H7 (cell line): ENCODE data around the gene SBDS. TPM values are rescaled to one million over a fixed set of nuclear protein-coding genes. Genes with fewer than 3 reads are reported as not detected.
"Not testable (repeated sequence)": the region's sequence is repeated elsewhere in the genome, so short reads cannot be mapped to it uniquely, and the experiment has no call there.

ENCODE experiments used
- DNase-seq: peaks from one replicate; pipeline ENCODE4 v3.0.0; 2012
- H3K27me3 ChIP-seq: 2 replicates; pipeline ENCODE4 v1.6.0; 2011; ENCODE audit warnings: mild to moderate bottlenecking, low read length; ENCODE audit not compliant: control insufficient read depth, insufficient read depth
- H3K36me3 ChIP-seq: replicated peaks from 2 replicates; pipeline ENCODE4 v1.5.1; 2011; ENCODE audit warnings: low read length; ENCODE audit not compliant: control insufficient read depth, insufficient read depth
- H3K4me3 ChIP-seq: 2 replicates; pipeline ENCODE4 v1.5.1; 2011; ENCODE audit warnings: low read depth, mild to moderate bottlenecking, control low read depth, low read length, moderate library complexity; ENCODE audit not compliant: insufficient read depth
- total RNA-seq: library from RNA; depleted of rRNA; stranded (reverse); fragments of >200 nt; shearing (Covaris generic); gene quantifications from 2 replicates; pipeline ENCODE4 v1.2.3, GENCODE V29; 2014

The SBDS gene
- total RNA-seq, 1 experiment from 2014 or later, result 21.8 TPM

- DNase-seq, result not testable (repeated sequence)
These were observed 14.3 kb upstream of the SBDS start for GRCh38 chr7:67009677-67010076.

GRCh38 chr7:67008260-67008659 is 12.9 kb upstream of the SBDS start:
- no peaks in the 10 kb centered on the region for H3K27me3 ChIP-seq
- peaks cover 2% of the 10 kb centered on the region for H3K36me3 ChIP-seq
- no peak overlapping the region for H3K4me3 ChIP-seq
- no peak for DNase-seq

More at GRCh38 chr7:67009677-67010076, 14.3 kb upstream of the SBDS start:
- not testable (repeated sequence) for H3K27me3 ChIP-seq, H3K36me3 ChIP-seq, H3K4me3 ChIP-seq

GRCh38 chr7:67006965-67007364 is 11.6 kb upstream of the SBDS start:
- no peak for DNase-seq
- Histone ChIP-seq H3K36me3 (peaks cover 2% of the 10 kb centered on the region), H3K4me3 (no peak overlapping the region), H3K27me3 (no peaks in the 10 kb centered on the region)

GRCh38 chr7:67004145-67004544 is 8.8 kb upstream of the SBDS start:
- H3K36me3 ChIP-seq, result not testable (repeated sequence)

GRCh38 chr7:67000601-67001258 is 5.3 kb upstream of the SBDS start:
- H3K4me3 ChIP-seq, DNase-seq, H3K27me3 ChIP-seq, H3K36me3 ChIP-seq: not testable (repeated sequence)

More at GRCh38 chr7:67004145-67004544, 8.8 kb upstream of the SBDS start:
- H3K27me3 ChIP-seq, H3K4me3 ChIP-seq, DNase-seq: not testable (repeated sequence)

GRCh38 chr7:66996444-66997191 is 1.2 kb upstream of the SBDS start, which contains the start of gene TYW1:
TYW1 (plus strand) TSS chr7:66996833; CDS start chr7:66996979, 146 bp downstream.
- H3K36me3 ChIP-seq, H3K27me3 ChIP-seq: not testable (repeated sequence)
- H3K4me3 ChIP-seq, result peak within 1 kb of the TSS; percentile 72
- peak; percentile 84 for DNase-seq

GRCh38 chr7:66994691-66995049 is 716 bp downstream of the SBDS start:
- not testable (repeated sequence) for H3K27me3 ChIP-seq, H3K36me3 ChIP-seq, DNase-seq
- H3K4me3 ChIP-seq, result peak overlapping the region; percentile 71

- H3K36me3 ChIP-seq, H3K27me3 ChIP-seq, H3K4me3 ChIP-seq, DNase-seq: not testable (repeated sequence)
These were observed 1.3 kb downstream of the SBDS start for GRCh38 chr7:66994051-66994450.

GRCh38 chr7:66989552-66989951 is 5.8 kb downstream of the SBDS start:
- not testable (repeated sequence) for DNase-seq, H3K4me3 ChIP-seq, H3K27me3 ChIP-seq, H3K36me3 ChIP-seq

GRCh38 chr7:66980336-66980735 is 15.1 kb downstream of the SBDS start:
- H3K27me3 ChIP-seq, H3K4me3 ChIP-seq, DNase-seq, H3K36me3 ChIP-seq: not testable (repeated sequence)

- not testable (repeated sequence) for DNase-seq, H3K27me3 ChIP-seq
These were observed 16.4 kb downstream of the SBDS start for GRCh38 chr7:66979013-66979412.

GRCh38 chr7:66978312-66978711 is 17.1 kb downstream of the SBDS start:
- not testable (repeated sequence) for H3K4me3 ChIP-seq, DNase-seq, H3K27me3 ChIP-seq, H3K36me3 ChIP-seq

More at GRCh38 chr7:66979013-66979412, 16.4 kb downstream of the SBDS start:
- H3K4me3 ChIP-seq, H3K36me3 ChIP-seq: not testable (repeated sequence)

GRCh38 chr7:66974986-66975590 is 20.3 kb downstream of the SBDS start:
- DNase-seq, result no peak
- H3K36me3 ChIP-seq, result no peaks in the 10 kb centered on the region
- H3K4me3 ChIP-seq, result no peak overlapping the region
- no peaks in the 10 kb centered on the region for H3K27me3 ChIP-seq

GRCh38 chr7:66970310-66970709 is 25.1 kb downstream of the SBDS start:
- H3K36me3 ChIP-seq, result no peaks in the 10 kb centered on the region
- H3K4me3 ChIP-seq, result no peak overlapping the region
- peak; percentile 67 for DNase-seq
- H3K27me3 ChIP-seq, result no peaks in the 10 kb centered on the region

- not testable (repeated sequence) for H3K27me3 ChIP-seq, DNase-seq, H3K36me3 ChIP-seq, H3K4me3 ChIP-seq
These were observed 26.4 kb downstream of the SBDS start for GRCh38 chr7:66969001-66969400.
